ENCODE results near the gene ADAMTS12.
"Not testable (repeated sequence)": the region's sequence is repeated elsewhere in the genome, so short reads cannot be mapped to it uniquely, and the experiment has no call there.

Gene ADAMTS12

GRCh38 chr5:33556330-33557328 lies 335.2 kb downstream of the ADAMTS12 start:
- no peak for DNase-seq (ENCODE audit: extremely low read depth, low read depth)
- no peak for TF ChIP-seq CTCF (IDR thresholded peaks at IDR 0.05; ENCODE audit: low read depth, low read length)

GRCh38 chr5:33549982-33550567 lies 341.7 kb downstream of the ADAMTS12 start:
- no peak for TF ChIP-seq CTCF (IDR thresholded peaks at IDR 0.05; ENCODE audit: low read depth, low read length)
- no peak for DNase-seq (ENCODE audit: extremely low read depth, low read depth)

- DNase-seq (ENCODE audit: extremely low read depth, low read depth): not testable (repeated sequence)
Measured at GRCh38 chr5:33539790-33540189, 352.0 kb downstream of the ADAMTS12 start.

GRCh38 chr5:33539212-33539611 lies 352.6 kb downstream of the ADAMTS12 start:
- TF ChIP-seq CTCF (IDR thresholded peaks at IDR 0.05; ENCODE audit: low read depth, low read length): no peak
- DNase-seq (ENCODE audit: extremely low read depth, low read depth): no peak

GRCh38 chr5:33538201-33538600 lies 353.6 kb downstream of the ADAMTS12 start:
- TF ChIP-seq CTCF (IDR thresholded peaks at IDR 0.05; ENCODE audit: low read depth, low read length): no peak

GRCh38 chr5:33537240-33537639 lies 354.6 kb downstream of the ADAMTS12 start:
- no peak for TF ChIP-seq CTCF (IDR thresholded peaks at IDR 0.05; ENCODE audit: low read depth, low read length)
- DNase-seq (ENCODE audit: extremely low read depth, low read depth): no peak

More at GRCh38 chr5:33538201-33538600, 353.6 kb downstream of the ADAMTS12 start:
- no peak for DNase-seq (ENCODE audit: extremely low read depth, low read depth)

GRCh38 chr5:33536802-33537201 lies 355.0 kb downstream of the ADAMTS12 start:
- DNase-seq (ENCODE audit: extremely low read depth, low read depth): no peak
- TF ChIP-seq CTCF (IDR thresholded peaks at IDR 0.05; ENCODE audit: low read depth, low read length): no peak
